Measurements from ENCODE around the gene SUN5. TPM values are rescaled to one million over a fixed set of nuclear protein-coding genes. Genes with fewer than 3 reads are reported as not detected.
"Not testable (repeated sequence)": the region's sequence is repeated elsewhere in the genome, so short reads cannot be mapped to it uniquely, and the experiment has no call there.

The SUN5 gene
- total RNA-seq, 2 donors from 2014 or later, result not detected

DNA sequence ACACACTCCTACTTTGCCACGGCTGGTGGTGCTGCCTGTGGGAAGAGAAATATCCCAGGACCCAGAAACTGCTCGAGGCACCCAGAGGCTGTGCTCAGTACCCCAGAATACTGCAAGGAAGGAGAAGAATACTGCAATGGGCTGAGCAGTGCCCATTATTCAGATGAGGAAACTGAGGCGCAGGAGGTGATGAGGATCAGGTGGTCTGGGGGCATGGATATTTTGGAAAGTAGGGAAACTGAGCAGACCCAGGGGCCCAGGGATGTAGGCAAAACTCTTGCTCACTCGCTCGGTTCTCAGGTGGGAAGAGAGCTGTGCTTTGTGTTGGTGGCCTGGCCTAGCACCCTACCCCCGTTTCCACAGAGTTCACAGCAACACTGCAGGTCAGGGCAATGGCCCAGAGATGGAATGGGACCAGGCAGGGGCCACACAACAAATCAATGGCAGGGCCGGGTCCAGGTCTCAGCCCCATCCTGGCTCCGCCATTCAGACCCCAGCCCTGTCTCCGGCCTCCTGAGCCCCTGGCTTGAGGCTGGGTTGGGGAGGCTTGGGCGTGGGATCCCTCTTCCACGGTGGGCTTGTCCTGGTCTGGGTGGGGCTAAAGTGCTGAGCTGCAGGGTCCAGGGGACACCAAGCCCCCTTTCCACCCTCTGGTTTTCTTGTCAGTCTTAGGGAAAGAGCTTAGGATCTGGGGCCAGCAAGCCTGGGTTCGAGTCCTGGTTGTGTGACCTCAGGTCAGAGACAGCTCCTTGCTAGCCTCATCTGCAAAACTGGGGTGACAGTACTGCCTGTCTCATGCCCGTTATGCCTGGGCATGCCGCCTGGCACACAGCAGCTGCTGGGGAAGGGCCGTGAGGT, 33.9 kb downstream of the SUN5 start:
- intact Hi-C loops (cut with DNase I, micrococcal nuclease), result no loop called here
- no peak for DNase-seq
- ATAC-seq, result no peak

DNA sequence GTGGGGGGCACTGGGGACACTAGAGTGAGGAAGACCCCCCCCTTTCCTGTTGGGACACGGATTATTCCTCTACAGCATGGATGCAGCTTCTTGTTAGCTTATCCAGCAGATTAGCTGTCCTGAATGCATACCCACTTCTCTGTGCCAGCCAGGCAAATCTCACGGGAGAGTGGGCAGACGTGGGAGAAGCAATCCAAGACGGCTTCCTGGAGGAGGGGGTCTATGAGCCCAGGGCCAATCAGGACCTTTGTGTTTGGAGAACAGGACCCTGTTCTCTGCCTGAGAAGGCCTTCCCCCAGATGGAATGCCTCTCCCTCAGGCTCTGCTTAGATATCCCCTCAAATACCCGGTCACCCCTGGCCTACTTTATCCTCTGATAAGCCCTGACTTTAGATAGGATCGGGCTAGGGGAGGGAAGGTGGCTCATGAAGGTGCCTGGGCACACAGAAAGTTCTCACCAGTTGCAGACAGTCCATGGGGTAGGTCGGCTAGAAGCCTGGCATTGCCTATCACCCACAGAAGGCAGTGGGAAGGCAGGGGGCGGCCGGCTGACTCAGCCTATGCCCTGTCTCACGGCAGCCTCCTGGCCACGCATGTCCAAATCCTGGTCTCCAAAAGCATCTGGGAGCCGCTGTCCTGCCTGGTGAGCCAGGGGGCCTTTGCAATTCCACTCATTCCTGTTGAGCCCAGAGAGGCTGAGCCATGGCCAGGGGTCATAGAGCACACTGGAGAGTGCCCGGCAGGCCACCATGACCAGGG, 34.7 kb downstream of the SUN5 start:
- intact Hi-C loops (cut with DNase I, micrococcal nuclease), result no loop called here
- DNase-seq (no peak), ATAC-seq (no peak)

DNA sequence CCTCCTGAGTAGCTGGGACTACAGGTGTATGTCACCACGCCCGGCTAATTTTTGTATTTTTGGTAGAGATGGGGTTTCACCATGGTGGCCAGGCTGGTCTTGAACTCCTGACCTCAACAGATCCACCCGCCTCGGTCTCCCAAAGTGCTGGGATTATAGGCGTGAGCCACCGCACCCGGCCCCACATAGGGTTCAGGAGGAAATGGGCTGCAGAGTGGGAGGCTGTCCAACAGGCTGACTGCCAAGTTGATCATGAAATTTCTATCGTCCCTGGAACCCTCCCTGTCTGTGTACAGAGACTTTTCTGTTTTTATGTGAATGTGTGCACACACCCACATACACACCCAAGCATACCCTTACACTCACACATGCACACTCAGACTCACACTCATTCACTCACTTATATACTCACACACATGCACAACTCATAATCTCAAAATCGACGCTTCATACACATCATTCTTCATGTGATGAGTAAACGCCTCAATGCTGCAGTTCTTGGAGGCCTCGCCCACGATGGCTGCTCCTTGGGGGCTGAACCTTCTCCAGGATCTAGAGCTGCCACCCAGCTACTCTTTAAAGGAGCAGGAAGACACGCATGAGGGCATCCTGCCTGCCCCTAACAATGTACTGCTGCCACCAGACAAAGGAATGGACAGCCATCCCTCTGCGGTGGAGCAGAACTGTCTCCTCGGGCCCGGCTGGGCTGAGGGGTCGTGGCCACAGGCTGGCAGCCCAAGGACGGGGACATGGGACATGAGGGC, 35.6 kb downstream of the SUN5 start:
- DNase-seq (no peak), ATAC-seq (no peak)
- intact Hi-C loops (cut with DNase I, micrococcal nuclease), result no loop called here

DNA sequence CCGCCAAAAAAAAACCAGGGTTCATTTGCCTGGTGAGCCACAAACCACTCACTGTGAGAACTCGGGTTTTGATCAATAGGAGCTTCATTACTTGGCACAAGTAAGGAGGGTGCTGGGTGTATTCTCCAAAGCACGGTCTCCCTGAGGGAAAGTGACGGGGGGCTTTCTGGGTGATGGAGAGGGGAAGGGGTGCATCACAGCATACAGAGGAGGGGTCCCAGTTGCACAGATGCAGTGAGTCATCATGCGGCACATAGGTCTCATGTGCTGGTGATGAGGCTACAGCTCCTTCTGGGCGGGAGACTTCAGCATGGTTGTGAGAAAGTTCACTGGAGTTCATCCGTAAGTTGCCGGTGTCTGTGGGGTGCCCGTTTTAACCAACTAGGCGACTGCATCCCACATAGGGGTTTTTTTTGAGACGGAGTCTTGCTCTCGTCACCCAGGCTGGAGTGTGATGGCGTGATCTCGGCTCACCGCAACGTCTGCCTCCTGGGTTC, 36.2 kb downstream of the SUN5 start:
- no peak for DNase-seq
- intact Hi-C loops (cut with DNase I, micrococcal nuclease), result no loop called here
- ATAC-seq, result no peak

DNA sequence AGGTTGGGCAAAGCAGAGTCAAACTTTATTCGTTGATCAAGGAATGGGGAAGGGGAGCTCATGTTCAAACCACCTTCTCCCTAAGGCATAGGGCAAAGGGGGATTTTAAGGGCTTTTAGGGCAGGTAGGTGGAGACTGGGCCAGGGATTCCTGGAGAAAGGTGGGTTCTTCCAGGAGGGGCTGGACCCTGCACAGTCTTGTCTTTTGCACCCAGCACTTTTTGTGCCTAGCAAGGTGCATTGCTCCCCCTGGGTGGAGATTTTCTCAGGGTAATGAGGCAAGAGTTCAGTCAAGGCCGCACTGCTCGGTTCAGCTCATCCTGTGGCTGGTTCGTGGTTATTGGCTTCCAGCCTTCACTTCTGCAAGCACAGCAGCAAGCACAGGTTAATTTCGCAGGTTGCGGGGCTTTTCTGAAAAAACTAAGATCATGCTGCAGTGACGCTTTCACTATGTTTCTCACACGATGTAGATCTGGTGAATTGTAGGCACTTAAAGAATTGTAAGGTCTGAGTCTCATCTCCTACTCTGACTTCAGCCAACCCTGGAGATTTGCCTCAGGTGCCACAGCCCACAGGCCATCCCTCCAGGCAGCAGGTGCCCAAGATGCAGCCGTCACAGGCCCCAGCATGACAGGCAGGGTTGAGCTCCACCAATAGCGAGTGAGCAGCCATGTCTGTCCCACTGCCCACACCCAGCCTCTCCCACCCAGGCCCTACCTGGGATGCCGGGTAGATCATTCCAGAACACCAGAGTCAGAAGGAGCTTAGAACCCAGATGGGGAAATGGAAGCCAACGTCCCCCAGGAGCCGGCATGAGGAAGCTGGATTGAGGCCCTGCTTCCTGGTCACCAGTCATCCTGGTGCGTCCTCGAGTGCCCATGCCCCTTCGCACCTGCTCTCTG, 37.1 kb downstream of the SUN5 start:
- ATAC-seq (no peak), DNase-seq (no peak)
- intact Hi-C loops (cut with DNase I, micrococcal nuclease), result no loop called here

DNA sequence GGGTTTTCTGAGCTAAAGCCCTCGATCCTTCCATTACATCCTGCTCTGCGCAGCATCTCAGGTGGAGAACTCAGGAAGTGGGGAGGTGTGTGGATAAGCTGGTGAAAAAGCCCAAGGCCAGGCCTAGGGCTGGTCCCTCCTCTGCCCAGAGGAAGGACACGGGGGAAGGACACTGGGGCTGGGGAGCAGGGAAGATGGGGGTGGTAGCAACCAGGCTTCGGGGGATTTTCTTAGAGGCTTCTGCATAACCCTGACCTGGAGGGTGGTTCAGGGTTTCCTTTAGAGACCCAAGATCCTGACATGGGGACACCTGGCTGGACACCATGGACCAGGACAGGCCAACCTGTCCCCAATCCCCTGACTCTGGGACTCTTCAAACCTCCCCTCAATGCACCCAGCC, 37.9 kb downstream of the SUN5 start:
- DNase-seq (no peak), ATAC-seq (no peak)
- intact Hi-C loops (cut with DNase I, micrococcal nuclease), result no loop called here

DNA sequence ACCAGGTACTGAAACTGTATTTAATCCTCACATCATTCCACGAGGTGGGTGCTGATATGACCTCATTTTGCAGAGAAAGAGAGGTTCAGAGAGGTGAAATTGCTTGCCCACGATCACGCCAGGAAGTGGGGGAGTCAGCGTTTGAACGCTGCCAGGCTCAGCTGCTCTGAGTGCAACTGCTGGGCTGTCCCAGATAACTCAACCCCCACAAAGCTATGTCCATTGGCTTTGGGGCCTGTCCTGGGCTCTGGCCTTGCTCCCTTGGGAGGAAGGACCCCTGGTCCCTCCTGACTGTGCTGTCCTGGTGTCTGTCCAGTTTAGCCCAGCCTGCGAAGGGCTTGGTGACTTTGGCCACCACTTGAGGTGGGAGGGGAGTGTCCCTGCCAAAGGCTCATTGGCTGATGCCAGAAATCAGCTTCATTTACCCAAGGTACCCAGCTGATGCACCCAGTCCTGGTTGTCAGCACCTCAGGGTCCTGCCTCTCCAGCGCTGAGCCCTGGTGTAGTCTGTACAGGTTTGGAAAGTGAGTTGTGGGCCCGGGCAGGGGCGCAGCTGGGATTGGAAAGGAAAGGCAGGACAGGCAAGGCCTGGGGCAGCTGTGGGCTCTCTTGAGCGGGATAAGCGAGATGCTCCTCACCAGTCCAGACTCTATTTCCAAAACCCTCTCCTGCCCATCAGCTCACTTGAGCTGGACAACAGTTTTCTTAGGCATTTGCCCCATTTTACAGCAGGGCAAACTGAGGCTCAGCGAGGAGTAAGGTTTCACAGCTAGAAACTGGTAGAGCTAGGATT, 38.5 kb downstream of the SUN5 start:
- DNase-seq (no peak), ATAC-seq (no peak)
- intact Hi-C loops (cut with DNase I, micrococcal nuclease), result no loop called here

DNA sequence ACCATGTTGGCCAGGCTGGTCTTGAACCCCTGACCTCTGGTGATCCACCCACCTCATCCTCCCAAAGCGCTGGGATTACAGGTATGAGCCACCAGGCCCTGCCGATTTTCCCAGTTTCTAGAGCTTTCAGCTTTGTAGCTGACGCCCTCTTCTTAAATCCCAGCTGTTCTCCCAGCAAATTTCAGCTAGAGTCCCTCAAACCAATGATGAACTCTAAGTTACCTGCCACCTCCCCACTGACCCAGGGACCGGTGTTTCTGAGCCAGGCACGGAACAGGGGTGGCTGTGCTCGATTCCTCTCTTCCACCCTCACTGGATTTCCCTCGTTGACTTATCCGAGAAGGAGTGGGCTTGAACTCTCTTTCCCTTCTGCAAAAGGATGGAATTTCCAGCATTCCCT, 39.1 kb downstream of the SUN5 start:
- DNase-seq (no peak), ATAC-seq (no peak)
- intact Hi-C loops (cut with DNase I, micrococcal nuclease), result no loop called here

DNA sequence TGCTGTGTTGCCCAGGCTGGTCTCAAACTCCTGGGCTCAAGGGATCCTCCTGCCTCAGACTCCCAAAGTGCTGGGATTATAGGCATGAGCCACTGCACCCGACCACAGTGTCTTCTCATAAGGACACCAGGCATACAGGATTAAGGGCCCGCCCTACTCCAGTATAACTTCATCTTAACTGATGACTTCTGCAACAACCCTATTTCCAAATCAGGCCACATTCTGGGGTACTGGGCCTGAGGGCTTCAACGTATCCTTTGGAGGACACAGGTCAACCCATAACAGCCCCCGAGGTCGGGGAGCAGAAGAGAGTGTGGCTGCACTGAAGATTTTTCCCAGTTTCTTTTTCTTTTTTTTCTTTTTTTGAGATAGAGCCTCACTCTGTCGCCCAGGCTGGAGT, 39.7 kb downstream of the SUN5 start:
- DNase-seq (no peak), ATAC-seq (no peak)
- intact Hi-C loops (cut with DNase I, micrococcal nuclease), result no loop called here

DNA sequence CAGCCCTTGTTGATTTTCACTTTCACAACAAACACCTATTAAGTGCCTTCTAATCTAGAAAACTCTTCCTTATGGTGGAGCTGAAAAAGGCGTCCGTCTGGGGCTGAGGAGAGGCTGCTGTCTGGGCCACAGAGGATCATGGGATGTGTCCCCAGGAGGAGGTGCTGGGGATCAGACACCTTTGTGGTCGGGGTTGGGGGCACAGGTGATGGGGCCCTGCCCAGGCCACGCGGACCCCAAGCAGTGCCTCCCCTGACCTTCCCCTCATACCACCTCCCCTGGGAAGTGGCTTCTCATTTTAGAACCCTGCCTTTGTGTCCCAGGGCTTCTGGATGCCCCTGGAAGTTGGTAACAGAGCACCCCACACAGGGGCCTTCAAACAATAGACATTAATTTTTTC, 41.1 kb downstream of the SUN5 start:
- ATAC-seq, result no peak
- no peak for DNase-seq
- intact Hi-C loops (cut with DNase I, micrococcal nuclease), result no loop called here

DNA sequence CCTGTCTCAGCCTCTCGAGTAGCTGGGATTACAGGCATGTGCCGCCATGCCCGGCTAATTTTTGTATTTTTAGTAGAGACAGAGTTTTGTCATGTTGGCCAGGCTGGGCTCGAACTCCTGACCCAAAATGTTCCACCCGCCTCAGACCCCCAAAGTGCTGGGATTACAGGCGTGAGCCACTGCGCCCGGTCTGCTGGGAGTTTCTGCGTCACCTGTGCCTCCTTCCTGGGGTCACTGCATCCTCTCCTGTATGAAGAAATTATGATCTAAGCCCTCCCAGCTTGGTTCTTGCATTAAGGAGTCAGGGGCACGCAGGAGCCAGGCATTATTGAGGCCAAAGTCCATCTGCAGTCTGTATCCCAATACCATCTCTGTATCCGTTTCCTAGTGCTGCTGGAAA, 41.6 kb downstream of the SUN5 start:
- DNase-seq; ATAC-seq; intact Hi-C loops (cut with DNase I, micrococcal nuclease): not testable (repeated sequence)

DNA sequence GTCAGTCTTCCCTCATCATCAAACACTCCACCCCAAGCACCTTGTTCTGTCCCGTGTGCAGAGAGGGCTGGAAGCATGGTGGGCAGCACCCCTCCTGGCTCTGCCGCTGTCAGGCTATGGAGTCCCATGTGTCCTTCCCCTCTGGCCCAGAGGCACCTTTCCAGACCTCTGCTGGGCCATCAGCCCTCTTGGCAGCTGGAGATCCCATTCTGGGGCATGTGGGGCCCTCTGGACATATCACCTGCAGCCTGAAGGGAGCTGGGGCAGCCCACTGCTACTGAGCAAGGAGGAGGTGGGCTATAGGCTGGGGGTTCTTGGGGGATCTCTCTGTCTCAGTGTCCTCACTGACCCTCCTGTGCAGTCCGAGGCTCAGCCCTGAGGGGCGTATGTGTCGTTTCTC, 42.2 kb downstream of the SUN5 start:
- DNase-seq, result no peak
- intact Hi-C loops (cut with DNase I, micrococcal nuclease), result no loop called here
- ATAC-seq, result no peak

DNA sequence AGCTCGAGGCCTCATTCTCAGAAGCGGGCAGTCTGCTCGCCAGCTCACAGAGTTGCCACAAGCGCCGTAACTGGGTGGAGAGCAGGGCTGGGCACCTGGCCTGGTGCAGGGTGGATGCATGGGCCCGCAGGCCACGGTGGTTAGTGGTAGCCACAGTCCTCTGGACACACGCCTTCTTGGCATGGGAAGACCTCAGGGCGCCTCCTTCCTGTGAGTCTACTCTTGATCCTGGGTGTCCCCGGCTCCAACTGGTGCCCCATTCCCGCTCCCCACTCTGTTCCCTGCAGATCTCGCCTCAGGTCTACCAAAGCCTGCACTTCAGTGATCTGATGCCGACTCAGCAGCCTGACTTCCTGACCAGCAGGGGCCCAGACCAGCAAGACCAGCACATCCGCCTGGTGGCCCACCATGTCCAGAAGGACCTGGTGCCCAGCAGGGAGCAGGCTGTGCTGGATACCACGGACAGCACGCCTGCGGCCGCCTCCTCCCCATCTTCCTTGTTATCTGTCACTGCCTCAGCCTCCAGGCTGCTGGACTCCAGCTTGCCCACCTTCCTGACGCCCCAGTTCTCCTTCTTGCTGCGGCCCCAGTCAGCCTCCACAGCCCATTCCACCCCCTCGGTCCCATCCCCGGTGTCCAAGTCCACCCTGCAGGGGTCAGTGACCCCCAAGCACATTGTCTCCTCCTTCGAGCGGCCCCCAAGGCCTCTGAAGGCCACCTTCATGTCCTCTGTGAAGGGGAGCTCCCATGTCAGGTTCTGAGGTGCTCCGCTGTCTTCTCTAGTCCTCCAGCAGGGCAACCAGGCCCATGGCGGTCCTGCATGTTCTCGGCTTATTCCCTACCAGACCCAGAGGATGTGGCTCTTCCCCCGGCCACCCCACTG, 43.1 kb downstream of the SUN5 start:
- intact Hi-C loops (cut with DNase I, micrococcal nuclease), result no loop called here
- DNase-seq, result no peak
- ATAC-seq, result no peak

DNA sequence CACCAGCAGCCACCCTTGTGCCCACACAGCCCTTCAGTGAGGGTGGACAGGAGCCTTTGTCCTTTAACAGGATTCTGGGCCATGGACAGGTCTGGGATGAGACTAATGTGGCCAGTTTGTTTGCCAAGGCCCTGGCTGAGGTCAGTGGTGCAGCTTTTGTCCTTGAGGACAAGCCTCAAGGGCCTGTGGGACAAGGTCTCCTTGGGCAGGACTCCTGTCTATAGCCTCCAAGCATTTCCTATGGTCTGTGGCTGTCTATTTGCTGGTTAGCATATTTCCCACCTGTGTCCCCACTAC, 44.1 kb downstream of the SUN5 start:
- intact Hi-C loops (cut with DNase I, micrococcal nuclease), result no loop called here
- no peak for ATAC-seq
- DNase-seq, result no peak

DNA sequence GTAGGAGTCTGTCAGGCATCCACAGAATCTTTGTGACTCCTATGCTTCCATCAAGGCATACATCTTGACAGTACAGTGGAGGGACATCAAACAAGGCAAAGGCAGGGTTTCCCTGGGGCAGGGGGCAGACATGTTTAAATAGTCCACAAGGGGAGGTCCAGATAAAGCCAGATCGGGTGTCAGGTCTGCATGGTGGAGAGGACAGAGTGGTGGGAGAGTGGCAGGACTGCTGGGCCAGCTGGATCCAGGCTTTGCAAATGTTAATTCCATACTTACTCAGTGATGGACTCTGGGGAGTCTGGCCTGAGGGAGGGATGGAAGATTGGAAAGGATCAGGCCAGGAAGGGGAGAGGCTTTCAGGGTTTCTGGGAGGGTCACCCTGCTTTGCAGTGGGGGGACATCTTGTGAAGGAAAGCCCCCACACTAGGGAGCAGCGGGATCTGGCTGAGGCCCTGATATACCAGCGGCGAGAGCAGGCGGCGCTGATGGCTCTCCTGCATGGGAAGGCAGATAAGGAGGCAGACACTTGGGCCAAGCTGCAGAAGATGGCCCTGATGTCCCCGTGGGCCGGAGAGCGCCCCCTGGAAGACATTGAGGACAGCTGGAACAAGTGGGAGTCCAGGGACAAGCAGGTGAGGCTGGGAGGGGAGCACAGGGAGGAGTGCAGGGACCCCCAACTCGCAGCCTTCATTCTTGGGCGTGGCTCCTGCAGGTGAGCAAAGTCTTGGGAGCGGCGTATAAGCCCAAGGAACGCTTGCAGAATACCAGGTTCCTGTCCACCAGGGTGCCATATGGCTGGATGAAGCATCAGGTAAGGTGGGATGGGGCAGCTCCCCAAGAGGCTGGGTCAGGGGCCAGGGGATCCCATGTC, 44.6 kb downstream of the SUN5 start:
- ATAC-seq, result no peak
- intact Hi-C loops (cut with DNase I, micrococcal nuclease), result no loop called here
- DNase-seq, result no peak

DNA sequence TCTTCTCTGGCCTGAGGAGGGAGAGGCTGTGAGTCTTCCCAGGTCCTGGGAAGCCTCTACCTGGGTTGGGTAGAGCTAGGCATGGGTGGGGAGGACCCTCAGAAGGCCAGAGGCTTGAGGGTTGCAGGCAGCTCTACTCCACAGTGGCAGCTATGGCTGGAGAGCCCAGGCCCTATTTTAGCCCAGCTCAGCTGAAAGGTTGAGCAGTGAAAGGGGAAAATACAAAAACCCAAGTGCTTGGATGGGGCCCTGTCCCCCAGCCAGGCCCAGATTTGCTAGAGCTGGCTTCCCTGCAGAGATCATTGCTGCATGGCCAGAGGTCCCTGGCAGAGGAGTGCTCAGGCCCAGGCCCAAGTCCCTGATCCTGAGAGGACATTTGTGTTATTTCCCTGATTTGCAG, 45.7 kb downstream of the SUN5 start:
- intact Hi-C loops (cut with DNase I, micrococcal nuclease), result no loop called here
- DNase-seq (no peak), ATAC-seq (no peak)
